ENCODE data around the gene TCF12. TPM values are rescaled to one million over a fixed set of nuclear protein-coding genes. Genes with fewer than 3 reads are reported as not detected.

Gene TCF12
- total and polyA plus RNA-seq, 2 donors (not counting 3 experiments of a cell fraction or from before 2014, with no cell fraction given): 72.1 to 133 TPM

GRCh38 chr15:56915888-56916287 is 2.6 kb upstream of the TCF12 start:
- ChIA-PET POLR2A (no interaction called here), CTCF (interaction anchor here (1.2 kb wide), 1 partner anchor 425 kb away, joined by 3 read pairs; no protein-coding TSS in a partner anchor)
- no peak overlapping the region for H3K4me3 ChIP-seq (replicated peaks in 1 of 3; ENCODE audit: insufficient read depth in 1 of 3, low read depth in 1 of 3, low read length in 3 of 3)
- H3K27ac ChIP-seq (ENCODE audit: insufficient read depth, low read depth, low read length): no peak overlapping the region
- no peak for TF ChIP-seq POLR2A (IDR thresholded peaks at IDR 0.05; ENCODE audit: low read depth, low read length)
- TF ChIP-seq JUN (IDR thresholded peaks at IDR 0.05; ENCODE audit: borderline replicate concordance, insufficient read depth, insufficient read length, low read depth): no peak
- no peak for TF ChIP-seq EZH2 (IDR thresholded peaks at IDR 0.05; ENCODE audit: borderline replicate concordance, low read depth, low read length, severe bottlenecking)
- no peak for TF ChIP-seq FOS (IDR thresholded peaks at IDR 0.05; ENCODE audit: borderline replicate concordance, insufficient read depth, low read length)
- TF ChIP-seq MYC (IDR thresholded peaks at IDR 0.05; ENCODE audit: low read depth, low read length): no peak
- no peak for TF ChIP-seq POLR2AphosphoS5 (IDR thresholded peaks at IDR 0.05; ENCODE audit: insufficient read depth, low read depth, low read length)
- H4K20me1 ChIP-seq (replicated peaks; ENCODE audit: control insufficient read depth, extremely low read depth, insufficient read depth, low read length): no peaks in the 10 kb centered on the region
- FAIRE-seq: no peak
- no peaks in the 10 kb centered on the region for H3K36me3 ChIP-seq (ENCODE audit: control insufficient read depth in 2 of 2, extremely low read depth in 1 of 2, insufficient read depth in 2 of 2, low read length in 2 of 2)
- no peaks in the 10 kb centered on the region for H3K9me3 ChIP-seq (replicated peaks; ENCODE audit: control insufficient read depth, insufficient read depth, low read length)
- no peaks in the 10 kb centered on the region for H3K27me3 ChIP-seq (ENCODE audit: control insufficient read depth in 2 of 2, insufficient read depth in 2 of 2, low read length in 2 of 2)
- H3K9ac ChIP-seq (replicated peaks; ENCODE audit: extremely low read depth, insufficient read depth, low read length): no peak overlapping the region
- H2AFZ ChIP-seq (ENCODE audit: low read depth, low read length): no peak overlapping the region
- no peak overlapping the region for H3K4me2 ChIP-seq (ENCODE audit: insufficient read depth, low read length)
- no peak for DNase-seq (ENCODE audit: low read depth, low spot score)
- H3K4me1 ChIP-seq (ENCODE audit: control insufficient read depth, extremely low read depth, insufficient read depth, low read length): peaks cover 26% of the 10 kb centered on the region
- H3K79me2 ChIP-seq (ENCODE audit: control insufficient read depth, insufficient read depth, low read length): peaks cover 23% of the 10 kb centered on the region
- no peaks in the 10 kb centered on the region for H3K9me1 ChIP-seq (replicated peaks; ENCODE audit: control insufficient read depth, extremely low read depth, insufficient read depth, low read length)
- dilution Hi-C loops (cut with MboI; ENCODE audit: extremely low pct_ligation_motif_present, low sequenced_read_pairs) (no loop called here), intact Hi-C loops (cut with micrococcal nuclease) (loop anchor here (5.0 kb wide), 3 partner anchors 391 to 421 kb away; no protein-coding TSS in a partner anchor)
- no TSS peak for BruUV-seq (replicated peaks)

DNA sequence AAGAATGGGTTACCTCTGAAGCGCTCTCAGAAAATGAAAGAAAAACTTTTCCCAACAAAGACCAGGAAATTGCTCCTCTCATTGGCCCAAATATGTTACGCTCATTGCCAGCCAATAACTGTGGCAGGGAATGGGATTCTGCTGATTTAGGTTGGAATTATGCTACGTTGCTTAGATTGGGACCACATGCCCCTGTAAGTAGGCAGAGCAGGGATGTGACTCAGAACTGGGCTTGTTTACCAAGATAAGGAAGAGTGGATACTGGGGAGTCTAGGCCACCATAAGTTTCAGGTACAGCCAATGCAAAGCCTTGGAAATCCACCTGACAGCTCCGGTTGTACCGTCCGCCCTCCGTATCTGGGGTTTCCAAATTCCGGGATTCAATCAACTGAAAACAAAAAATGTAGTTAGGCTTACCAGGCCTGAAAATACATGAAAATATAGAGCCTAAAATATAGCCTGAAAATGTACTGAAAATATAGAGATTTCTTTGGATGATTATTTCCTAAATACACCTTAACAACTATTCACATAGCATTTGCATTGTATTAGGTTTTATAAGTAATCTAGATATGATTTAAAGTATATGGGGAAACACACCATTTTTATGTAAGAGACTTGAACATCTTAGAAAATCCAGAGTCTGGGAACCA is 1.5 kb upstream of the TCF12 start:
- Histone ChIP-seq H3K4me3 (replicated peaks in 1 of 3; ENCODE audit: insufficient read depth in 1 of 3, low read depth in 1 of 3, low read length in 3 of 3) (peak overlapping the region in 1 of 3 experiments; percentile 53), H4K20me1 (replicated peaks; ENCODE audit: control insufficient read depth, extremely low read depth, insufficient read depth, low read length) (no peaks in the 10 kb centered on the region), H3K79me2 (ENCODE audit: control insufficient read depth, insufficient read depth, low read length) (peaks cover 31% of the 10 kb centered on the region), H2AFZ (ENCODE audit: low read depth, low read length) (peak overlapping the region; percentile 51), H3K27me3 (ENCODE audit: control insufficient read depth in 2 of 2, insufficient read depth in 2 of 2, low read length in 2 of 2) (no peaks in the 10 kb centered on the region), H3K9me1 (replicated peaks; ENCODE audit: control insufficient read depth, extremely low read depth, insufficient read depth, low read length) (no peaks in the 10 kb centered on the region), H3K9me3 (replicated peaks; ENCODE audit: control insufficient read depth, insufficient read depth, low read length) (no peaks in the 10 kb centered on the region), H3K27ac (ENCODE audit: insufficient read depth, low read depth, low read length) (no peak overlapping the region), H3K4me2 (ENCODE audit: insufficient read depth, low read length) (peak overlapping the region; percentile 45), H3K36me3 (ENCODE audit: control insufficient read depth in 2 of 2, extremely low read depth in 1 of 2, insufficient read depth in 2 of 2, low read length in 2 of 2) (no peaks in the 10 kb centered on the region), H3K9ac (replicated peaks; ENCODE audit: extremely low read depth, insufficient read depth, low read length) (no peak overlapping the region), H3K4me1 (ENCODE audit: control insufficient read depth, extremely low read depth, insufficient read depth, low read length) (peaks cover 33% of the 10 kb centered on the region)
- BruUV-seq (replicated peaks): no TSS peak
- no peak for FAIRE-seq
- no peak for DNase-seq (ENCODE audit: low read depth, low spot score)
- TF ChIP-seq FOS (IDR thresholded peaks at IDR 0.05; ENCODE audit: borderline replicate concordance, insufficient read depth, low read length) (peak; percentile 6), POLR2AphosphoS5 (IDR thresholded peaks at IDR 0.05; ENCODE audit: insufficient read depth, low read depth, low read length) (no peak)
- intact Hi-C loops (cut with micrococcal nuclease): loop anchor here (5.0 kb wide), 3 partner anchors 390 to 420 kb away; no protein-coding TSS in a partner anchor
- ChIA-PET CTCF (interaction anchor here (1.9 to 3.3 kb wide), 2 partner anchors 95 to 229 kb away, joined by 13 to 18 read pairs; no protein-coding TSS in a partner anchor), POLR2A (no interaction called here)
- dilution Hi-C loops (cut with MboI; ENCODE audit: extremely low pct_ligation_motif_present, low sequenced_read_pairs): no loop called here
